Lower lobe of right lung (tissue), 2 donors: ENCODE data around the gene CAMKMT. TPM values are rescaled to one million over a fixed set of nuclear protein-coding genes. Genes with fewer than 3 reads are reported as not detected.

ENCODE experiments used
- ATAC-seq, 2 donors: fragments of 200-7000 bp; cut with Tn5 transposase; one replicate each; pipeline ENCODE4 v1.9.1; 2020 to 2022; ENCODE audit warnings: mild to moderate bottlenecking in 2 of 2, moderate library complexity in 2 of 2
- DNase-seq: peaks from one replicate; pipeline ENCODE4 v3.0.0-alpha.2; 2020
- H3K27ac ChIP-seq: fragments of 200-600 bp; one replicate; pipeline ENCODE4 v1.8.0; 2022
- H3K27me3 ChIP-seq: fragments of 200-600 bp; one replicate; pipeline ENCODE4 v1.8.0; 2022; ENCODE audit warnings: low read depth
- H3K36me3 ChIP-seq: fragments of 200-600 bp; one replicate; pipeline ENCODE4 v1.8.0; 2022; ENCODE audit warnings: mild to moderate bottlenecking
- H3K4me1 ChIP-seq: fragments of 200-600 bp; one replicate; pipeline ENCODE4 v1.8.0; 2022
- H3K4me3 ChIP-seq: fragments of 200-600 bp; one replicate; pipeline ENCODE4 v1.8.0; 2022; ENCODE audit warnings: mild to moderate bottlenecking
- H3K9me3 ChIP-seq: fragments of 200-600 bp; one replicate; pipeline ENCODE4 v1.8.0; 2022
- CTCF ChIP-seq: fragments of 200-600 bp; IDR thresholded peaks from one replicate; pipeline ENCODE4 v1.8.0; 2022; ENCODE audit warnings: antibody characterized with exemption, mild to moderate bottlenecking
- intact Hi-C: fragments of 100-400 bp; cut with DNase I; formaldehyde crosslinking; loops from one replicate; pipeline ENCODE4 v1.11.0; 2022
- total RNA-seq: library from RNA; stranded (reverse); fragmentation: NEBNext Ultra II Directional; extraction: Animal tissue kit (Norgen Biotek cat#: 25700); gene quantifications from one replicate; pipeline ENCODE4 v1.2.1, GENCODE V29; 2021
- donor health status: DM: no; HTN: yes; CAD: no; lungs with severe emphysema.

Gene CAMKMT
- total RNA-seq, 1 donor from 2014 or later = 10.5 TPM

- TF ChIP-seq CTCF = no peak
- intact Hi-C loops = no loop called here
- H3K4me1 ChIP-seq = no peaks in the 10 kb centered on the region
- H3K27me3 ChIP-seq = no peaks in the 10 kb centered on the region
- no peak for DNase-seq
- no peak overlapping the region for H3K27ac ChIP-seq
- ATAC-seq = no peak
- no peak overlapping the region for H3K4me3 ChIP-seq
- H3K9me3 ChIP-seq = peaks cover 10% of the 10 kb centered on the region
- no peaks in the 10 kb centered on the region for H3K36me3 ChIP-seq
Measured at GRCh38 chr2:44777537-44777936, 415.8 kb downstream of the CAMKMT start.

GRCh38 chr2:44778221-44778654, 416.5 kb downstream of the CAMKMT start:
- Histone ChIP-seq H3K4me3 (no peak overlapping the region), H3K36me3 (no peaks in the 10 kb centered on the region), H3K4me1 (no peaks in the 10 kb centered on the region), H3K9me3 (peaks cover 10% of the 10 kb centered on the region), H3K27me3 (no peaks in the 10 kb centered on the region), H3K27ac (no peak overlapping the region)
- peak in 1 of 2 donors; percentile 9 for ATAC-seq
- intact Hi-C loops = no loop called here
- no peak for TF ChIP-seq CTCF
- DNase-seq = no peak

- Histone ChIP-seq H3K27me3 (no peaks in the 10 kb centered on the region), H3K4me3 (no peak overlapping the region), H3K9me3 (peaks cover 10% of the 10 kb centered on the region), H3K36me3 (no peaks in the 10 kb centered on the region), H3K27ac (no peak overlapping the region), H3K4me1 (no peaks in the 10 kb centered on the region)
- no peak for DNase-seq
- intact Hi-C loops = no loop called here
- TF ChIP-seq CTCF = no peak
- peak; percentile 57 to 79 for ATAC-seq
Measured at GRCh38 chr2:44778671-44779476, 417.1 kb downstream of the CAMKMT start.

- Histone ChIP-seq H3K27ac (no peak overlapping the region), H3K9me3 (peaks cover 10% of the 10 kb centered on the region), H3K4me3 (no peak overlapping the region), H3K27me3 (no peaks in the 10 kb centered on the region), H3K4me1 (no peaks in the 10 kb centered on the region), H3K36me3 (no peaks in the 10 kb centered on the region)
- TF ChIP-seq CTCF = no peak
- intact Hi-C loops = no loop called here
- ATAC-seq = no peak
- DNase-seq = no peak
Measured at GRCh38 chr2:44779793-44780192, 418.0 kb downstream of the CAMKMT start.

- Histone ChIP-seq H3K9me3 (peaks cover 10% of the 10 kb centered on the region), H3K27me3 (no peaks in the 10 kb centered on the region), H3K4me3 (no peak overlapping the region), H3K36me3 (no peaks in the 10 kb centered on the region), H3K4me1 (no peaks in the 10 kb centered on the region), H3K27ac (no peak overlapping the region)
- DNase-seq = no peak
- no peak for TF ChIP-seq CTCF
- intact Hi-C loops = no loop called here
- no peak for ATAC-seq
Measured at GRCh38 chr2:44780406-44780805, 418.7 kb downstream of the CAMKMT start.
